Measurements from ENCODE around the gene P2RY6.

P2RY6 gene

GRCh38 chr11:73290536-73290935, 18.4 kb downstream of the P2RY6 start:
- Histone ChIP-seq H3K27me3 (replicated peaks) (no peaks in the 10 kb centered on the region), H3K4me3 (ENCODE audit: low read depth, low read length) (no peak overlapping the region), H3K36me3 (replicated peaks) (no peaks in the 10 kb centered on the region), H3K27ac (no peak overlapping the region)
- DNase-seq, result no peak
- TF ChIP-seq CTCF (IDR thresholded peaks at IDR 0.05; ENCODE audit: low read depth, low read length, missing control alignments), result no peak
- in situ Hi-C loops (cut with HindIII; ENCODE audit: low pct_ligation_motif_present, low sequenced_read_pairs), result no loop called here

- no peaks in the 10 kb centered on the region for H3K27me3 ChIP-seq (replicated peaks)
- no peaks in the 10 kb centered on the region for H3K36me3 ChIP-seq (replicated peaks)
- no peak overlapping the region for H3K4me3 ChIP-seq (ENCODE audit: low read depth, low read length)
- no peak for TF ChIP-seq CTCF (IDR thresholded peaks at IDR 0.05; ENCODE audit: low read depth, low read length, missing control alignments)
- no peak for DNase-seq
- H3K27ac ChIP-seq, result no peak overlapping the region
- in situ Hi-C loops (cut with HindIII; ENCODE audit: low pct_ligation_motif_present, low sequenced_read_pairs), result no loop called here
These were observed 19.1 kb downstream of the P2RY6 start for GRCh38 chr11:73291196-73291595.

- Histone ChIP-seq H3K27ac (no peak overlapping the region), H3K4me3 (ENCODE audit: low read depth, low read length) (no peak overlapping the region), H3K36me3 (replicated peaks) (no peaks in the 10 kb centered on the region), H3K27me3 (replicated peaks) (no peaks in the 10 kb centered on the region)
- DNase-seq, result no peak
- TF ChIP-seq CTCF (IDR thresholded peaks at IDR 0.05; ENCODE audit: low read depth, low read length, missing control alignments), result no peak
- in situ Hi-C loops (cut with HindIII; ENCODE audit: low pct_ligation_motif_present, low sequenced_read_pairs), result no loop called here
These were observed 19.8 kb downstream of the P2RY6 start for GRCh38 chr11:73291781-73292524.

- H3K27me3 ChIP-seq (replicated peaks), result no peaks in the 10 kb centered on the region
- TF ChIP-seq CTCF (IDR thresholded peaks at IDR 0.05; ENCODE audit: low read depth, low read length, missing control alignments), result no peak
- in situ Hi-C loops (cut with HindIII; ENCODE audit: low pct_ligation_motif_present, low sequenced_read_pairs), result no loop called here
- H3K27ac ChIP-seq, result no peak overlapping the region
- no peak overlapping the region for H3K4me3 ChIP-seq (ENCODE audit: low read depth, low read length)
- DNase-seq, result no peak
- H3K36me3 ChIP-seq (replicated peaks), result no peaks in the 10 kb centered on the region
These were observed 20.4 kb downstream of the P2RY6 start for GRCh38 chr11:73292525-73292894.

DNA sequence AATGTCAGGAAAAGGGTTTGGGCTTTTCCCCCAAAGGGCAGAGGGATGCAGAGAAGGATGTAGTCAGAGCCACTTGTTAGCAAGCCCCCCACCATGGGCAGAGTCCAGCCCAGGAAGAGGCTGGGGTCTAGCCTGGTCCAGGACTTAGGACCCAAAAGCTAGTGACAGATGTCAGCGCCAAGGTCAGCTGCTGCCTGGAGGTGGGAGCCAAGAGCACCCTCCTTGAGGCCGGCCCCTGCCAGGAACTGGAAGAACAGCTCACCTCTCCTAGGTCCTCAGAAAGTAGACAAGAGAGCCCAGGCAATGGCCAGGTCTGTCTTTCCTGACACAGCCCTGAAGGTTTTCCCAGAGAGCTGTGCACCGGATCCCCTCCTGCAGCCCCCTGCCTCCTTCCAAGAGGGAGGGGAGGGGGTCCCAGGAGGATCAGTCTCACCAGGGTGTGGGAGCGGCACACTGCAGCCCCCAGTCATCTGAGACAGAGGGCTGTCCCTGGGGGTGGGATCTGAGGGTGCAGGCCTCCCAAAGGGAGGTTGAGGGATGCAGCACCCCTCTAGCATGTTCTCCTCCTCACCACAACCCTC, 21.3 kb downstream of the P2RY6 start:
- in situ Hi-C loops (cut with HindIII; ENCODE audit: low pct_ligation_motif_present, low sequenced_read_pairs), result no loop called here
- DNase-seq, result no peak
- Histone ChIP-seq H3K36me3 (replicated peaks) (no peaks in the 10 kb centered on the region), H3K4me3 (ENCODE audit: low read depth, low read length) (no peak overlapping the region), H3K27ac (no peak overlapping the region), H3K27me3 (replicated peaks) (no peaks in the 10 kb centered on the region)
- TF ChIP-seq CTCF (IDR thresholded peaks at IDR 0.05; ENCODE audit: low read depth, low read length, missing control alignments), result no peak

GRCh38 chr11:73294604-73295003, 22.5 kb downstream of the P2RY6 start:
- no peaks in the 10 kb centered on the region for H3K27me3 ChIP-seq (replicated peaks)
- H3K36me3 ChIP-seq (replicated peaks), result no peaks in the 10 kb centered on the region
- H3K27ac ChIP-seq, result no peak overlapping the region
- no peak for DNase-seq
- H3K4me3 ChIP-seq (ENCODE audit: low read depth, low read length), result no peak overlapping the region
- no peak for TF ChIP-seq CTCF (IDR thresholded peaks at IDR 0.05; ENCODE audit: low read depth, low read length, missing control alignments)
- in situ Hi-C loops (cut with HindIII; ENCODE audit: low pct_ligation_motif_present, low sequenced_read_pairs), result no loop called here
